Endothelial cell of umbilical vein (primary cell): ENCODE results near the gene TRMT11. TPM values are rescaled to one million over a fixed set of nuclear protein-coding genes. Genes with fewer than 3 reads are reported as not detected.

Experiments
- BruUV-seq: library from RNA; stranded (reverse); fragments of 400-500 nt; replicated peaks from 2 replicates; lab custom pipeline; 2021; lab: Mats Ljungman, UMichigan
- CTCF ChIA-PET: fragments of 300-600, 350-600 bp; sonication (Branson Sonifier 250); formaldehyde crosslinking; loops from one replicate; lab custom pipeline; 2021; ENCODE audit warnings: antibody characterized with exemption, inconsistent platforms; lab: Charles Lee
- POLR2A ChIA-PET: fragments of 300-600, 350-600 bp; sonication (Branson Sonifier 250); formaldehyde crosslinking; loops from one replicate; lab custom pipeline; 2021; ENCODE audit warnings: antibody characterized with exemption, inconsistent platforms; lab: Charles Lee
- DNase-seq: peaks from one replicate; pipeline ENCODE4 v3.0.0-alpha.2; 2011; ENCODE audit warnings: low read depth, low spot score
- FAIRE-seq: peaks from 2 replicates; lab custom pipeline; 2011; peaks lifted over from hg19 to GRCh38; lab: Jason Lieb, UNC
- H2AFZ ChIP-seq: 2 replicates; pipeline ENCODE4 v1.6.0; 2012; ENCODE audit warnings: low read depth, low read length, control low read depth, inconsistent platforms
- H3K27ac ChIP-seq: 2 replicates; pipeline ENCODE4 v1.5.1; 2011; ENCODE audit warnings: low read depth, mild to moderate bottlenecking, control low read depth, low read length, moderate library complexity; ENCODE audit not compliant: insufficient read depth
- H3K27me3 ChIP-seq, 2 experiments: 2 replicates each; pipeline versions ENCODE4 v1.6.0 to v1.6.1; 2011; ENCODE audit warnings: low read length in 2 of 2, mixed read lengths in 1 of 2; ENCODE audit not compliant: control insufficient read depth in 2 of 2, insufficient read depth in 2 of 2
- H3K36me3 ChIP-seq, 2 experiments: 2 replicates in 1 of 2; 3 replicates in 1 of 2; pipeline ENCODE4 v1.5.1; 2011; ENCODE audit warnings: low read length in 2 of 2, mild to moderate bottlenecking in 1 of 2, moderate library complexity in 1 of 2; ENCODE audit not compliant: control insufficient read depth in 2 of 2, insufficient read depth in 2 of 2; ENCODE audit errors: extremely low read depth in 1 of 2
- H3K4me1 ChIP-seq: 3 replicates; pipeline ENCODE4 v1.5.1; 2011; ENCODE audit warnings: mild to moderate bottlenecking, low read length; ENCODE audit not compliant: control insufficient read depth, insufficient read depth; ENCODE audit errors: extremely low read depth
- H3K4me2 ChIP-seq: 2 replicates; pipeline ENCODE4 v1.6.1; 2011; ENCODE audit warnings: low read length, control low read depth, mixed read lengths; ENCODE audit not compliant: insufficient read depth
- H3K4me3 ChIP-seq, 3 experiments: fragments of 200-600 bp in 1 of 3; sonication (generic), shearing (Covaris generic) in 1 of 3; replicated peaks in 1 of 3; 2 replicates each; pipeline ENCODE4 v1.5.1; 2011 to 2016; ENCODE audit warnings: control low read depth in 3 of 3, low read length in 3 of 3, mild to moderate bottlenecking in 2 of 3, inconsistent platforms in 1 of 3, low read depth in 1 of 3, moderate library complexity in 1 of 3; ENCODE audit not compliant: insufficient read depth in 1 of 3
- H3K79me2 ChIP-seq: 2 replicates; pipeline ENCODE4 v1.6.0; 2012; ENCODE audit warnings: low read length, inconsistent platforms; ENCODE audit not compliant: control insufficient read depth, insufficient read depth
- H3K9ac ChIP-seq: replicated peaks from 2 replicates; pipeline ENCODE3; 2011; ENCODE audit warnings: low read length, control low read depth; ENCODE audit not compliant: insufficient read depth; ENCODE audit errors: extremely low read depth
- H3K9me1 ChIP-seq: replicated peaks from 3 replicates; pipeline ENCODE4 v1.6.0; 2011; ENCODE audit warnings: mild to moderate bottlenecking, low read length; ENCODE audit not compliant: control insufficient read depth, insufficient read depth; ENCODE audit errors: extremely low read depth
- H3K9me3 ChIP-seq: replicated peaks from 2 replicates; pipeline ENCODE4 v1.5.1; 2012; ENCODE audit warnings: low read length, inconsistent platforms; ENCODE audit not compliant: control insufficient read depth, insufficient read depth
- H4K20me1 ChIP-seq: replicated peaks from 2 replicates; pipeline ENCODE3; 2011; ENCODE audit warnings: mild to moderate bottlenecking, low read length; ENCODE audit not compliant: control insufficient read depth, insufficient read depth; ENCODE audit errors: extremely low read depth
- EZH2 ChIP-seq: IDR thresholded peaks from 2 replicates; pipeline ENCODE4 v1.6.1; 2012; ENCODE audit warnings: borderline replicate concordance, low read depth, mild to moderate bottlenecking, moderate library complexity, low read length, inconsistent platforms; ENCODE audit not compliant: severe bottlenecking
- FOS ChIP-seq: IDR thresholded peaks from 2 replicates; pipeline ENCODE4 v1.6.1; 2011; ENCODE audit warnings: mild to moderate bottlenecking, low read length, moderate library complexity, borderline replicate concordance; ENCODE audit not compliant: insufficient read depth
- GATA2 ChIP-seq: IDR thresholded peaks from 2 replicates; pipeline ENCODE4 v1.7.0; 2011; ENCODE audit warnings: low read depth, mild to moderate bottlenecking, moderate library complexity, mixed read lengths, low read length; ENCODE audit not compliant: insufficient read length, insufficient read depth
- JUN ChIP-seq: IDR thresholded peaks from 2 replicates; pipeline ENCODE4 v1.6.1; 2011; ENCODE audit warnings: borderline replicate concordance, low read depth; ENCODE audit not compliant: insufficient read length, insufficient read depth
- MYC ChIP-seq: IDR thresholded peaks from one replicate; pipeline ENCODE4 v1.6.1; 2011; ENCODE audit warnings: mild to moderate bottlenecking, low read depth, low read length
- POLR2A ChIP-seq: IDR thresholded peaks from 2 replicates; pipeline ENCODE4 v1.6.1; 2012; ENCODE audit warnings: low read depth, mild to moderate bottlenecking, control low read depth, low read length
- POLR2AphosphoS5 ChIP-seq: IDR thresholded peaks from 2 replicates; pipeline ENCODE4 v1.6.1; 2012; ENCODE audit warnings: low read depth, mild to moderate bottlenecking, control low read depth, low read length, moderate library complexity; ENCODE audit not compliant: insufficient read depth
- dilution Hi-C: fragments of 300-500 bp; cut with MboI; formaldehyde crosslinking; loops from one replicate; pipeline ENCODE4 v1.15.0; 2019; ENCODE audit warnings: low sequenced_read_pairs; ENCODE audit not compliant: extremely low pct_ligation_motif_present
- intact Hi-C: fragments of 100-400 bp; cut with micrococcal nuclease; formaldehyde crosslinking; loops from one replicate; pipeline ENCODE4 v1.10.0; 2022
- polyA plus RNA-seq, 4 experiments: library from polyadenylated mRNA; depleted of rRNA in 3 of 4; stranded (reverse) in 3 of 4; unstranded in 1 of 4; fragments of >200 nt; gene quantifications; 2 replicates each; pipeline versions ENCODE4 v1.2.1 to v1.2.3, GENCODE V29; 2011 to 2012; ENCODE audit warnings: missing spikeins in 1 of 4
- total RNA-seq: library from RNA; stranded (reverse); gene quantifications from 2 replicates; pipeline ENCODE4 v1.2.3, GENCODE V29; 2021
- TF ChIP-seq, protein P1 (sequence below): IDR thresholded peaks from 2 replicates; pipeline ENCODE4 v1.6.1; 2011; ENCODE audit not compliant: insufficient read depth, insufficient read length
- TF ChIP-seq, protein P2 (sequence below), 2 donors: IDR thresholded peaks; 1 replicate in 1 of 2; 2 replicates in 1 of 2; pipeline ENCODE4 v1.5.1; 2011; ENCODE audit warnings: low read length in 2 of 2, mild to moderate bottlenecking in 2 of 2, moderate library complexity in 2 of 2, control low read depth in 1 of 2, inconsistent platforms in 1 of 2, low read depth in 1 of 2; ENCODE audit not compliant: insufficient read depth in 1 of 2; ENCODE audit errors: extremely low read depth in 1 of 2

The TRMT11 gene
- total and polyA plus RNA-seq, 2 donors (not counting 3 experiments of a cell fraction or from before 2014, with no cell fraction given): 5.1 to 10.7 TPM

GRCh38 chr6:126040394-126040793 lies 54.1 kb downstream of the TRMT11 start:
- no TSS peak for BruUV-seq
- intact Hi-C loops: no loop called here
- no peak for FAIRE-seq

More at GRCh38 chr6:126040394-126040793, 54.1 kb downstream of the TRMT11 start:
- Histone ChIP-seq H3K4me2 (peak overlapping the region; percentile 71), H3K9me1 (peaks cover 3% of the 10 kb centered on the region), H2AFZ (no peak overlapping the region), H3K36me3 (peaks cover 0 to 6% of the 10 kb centered on the region in 2 experiments), H3K9ac (no peak overlapping the region), H3K9me3 (no peaks in the 10 kb centered on the region), H3K27ac (peak overlapping the region; percentile 43), H4K20me1 (no peaks in the 10 kb centered on the region), H3K79me2 (no peaks in the 10 kb centered on the region), H3K4me3 (no peak overlapping the region), H3K27me3 (no peaks in the 10 kb centered on the region), H3K4me1 (peaks cover 30% of the 10 kb centered on the region)
- DNase-seq: no peak
- ChIA-PET POLR2A (no interaction called here), CTCF (interaction anchor here (0.8 kb wide), 1 partner anchor 133 kb away, joined by 3 read pairs; no protein-coding TSS in a partner anchor)
- TF ChIP-seq, protein P1, sequence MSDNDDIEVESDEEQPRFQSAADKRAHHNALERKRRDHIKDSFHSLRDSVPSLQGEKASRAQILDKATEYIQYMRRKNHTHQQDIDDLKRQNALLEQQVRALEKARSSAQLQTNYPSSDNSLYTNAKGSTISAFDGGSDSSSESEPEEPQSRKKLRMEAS: no peak
- TF ChIP-seq JUN (no peak), EZH2 (no peak), GATA2 (no peak), FOS (no peak), MYC (no peak), POLR2AphosphoS5 (no peak), POLR2A (no peak)
- TF ChIP-seq, protein P2, sequence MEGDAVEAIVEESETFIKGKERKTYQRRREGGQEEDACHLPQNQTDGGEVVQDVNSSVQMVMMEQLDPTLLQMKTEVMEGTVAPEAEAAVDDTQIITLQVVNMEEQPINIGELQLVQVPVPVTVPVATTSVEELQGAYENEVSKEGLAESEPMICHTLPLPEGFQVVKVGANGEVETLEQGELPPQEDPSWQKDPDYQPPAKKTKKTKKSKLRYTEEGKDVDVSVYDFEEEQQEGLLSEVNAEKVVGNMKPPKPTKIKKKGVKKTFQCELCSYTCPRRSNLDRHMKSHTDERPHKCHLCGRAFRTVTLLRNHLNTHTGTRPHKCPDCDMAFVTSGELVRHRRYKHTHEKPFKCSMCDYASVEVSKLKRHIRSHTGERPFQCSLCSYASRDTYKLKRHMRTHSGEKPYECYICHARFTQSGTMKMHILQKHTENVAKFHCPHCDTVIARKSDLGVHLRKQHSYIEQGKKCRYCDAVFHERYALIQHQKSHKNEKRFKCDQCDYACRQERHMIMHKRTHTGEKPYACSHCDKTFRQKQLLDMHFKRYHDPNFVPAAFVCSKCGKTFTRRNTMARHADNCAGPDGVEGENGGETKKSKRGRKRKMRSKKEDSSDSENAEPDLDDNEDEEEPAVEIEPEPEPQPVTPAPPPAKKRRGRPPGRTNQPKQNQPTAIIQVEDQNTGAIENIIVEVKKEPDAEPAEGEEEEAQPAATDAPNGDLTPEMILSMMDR (IDR thresholded peaks at IDR 0.05; ENCODE audit: extremely low read depth in 1 of 2, insufficient read depth in 1 of 2, low read depth in 1 of 2, low read length in 2 of 2): no peak
- dilution Hi-C loops: no loop called here
